Fibroblast of gingiva (primary cell): Measurements from ENCODE around the gene SIDT1.

Experiments used
- DNase-seq: peaks from one replicate; pipeline ENCODE4 v3.0.0-alpha.2; 2011; ENCODE audit warnings: low read depth

Gene SIDT1

GRCh38 chr3:113531826-113532697, at the start of gene SIDT1:
Gene SIDT1 (plus strand): TSS chr3:113532555. CDS start chr3:113533022, 467 bp downstream.
- DNase-seq = no peak

GRCh38 chr3:113485161-113485609, 47.2 kb upstream of the SIDT1 start:
- DNase-seq = no peak

DNA sequence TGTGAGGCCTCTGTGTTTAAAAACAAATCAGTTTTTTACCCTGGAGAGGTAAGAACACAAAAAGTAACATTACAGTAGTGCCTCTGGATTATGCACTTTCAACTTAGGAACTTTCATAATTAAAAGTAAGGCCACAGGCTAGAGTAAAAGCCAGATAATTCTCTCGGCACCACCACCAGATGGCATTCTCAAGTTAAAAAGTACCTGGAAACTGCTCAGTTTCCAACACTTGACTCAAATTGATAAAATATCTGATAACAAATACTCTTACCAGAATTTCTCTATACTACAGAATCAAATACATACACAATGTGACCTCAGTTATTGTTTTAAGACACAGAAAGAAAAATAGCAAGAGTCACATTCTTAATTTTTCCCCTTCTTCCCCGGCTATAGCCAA, 37.3 kb upstream of the SIDT1 start:
- peak; percentile 20 for DNase-seq

DNA sequence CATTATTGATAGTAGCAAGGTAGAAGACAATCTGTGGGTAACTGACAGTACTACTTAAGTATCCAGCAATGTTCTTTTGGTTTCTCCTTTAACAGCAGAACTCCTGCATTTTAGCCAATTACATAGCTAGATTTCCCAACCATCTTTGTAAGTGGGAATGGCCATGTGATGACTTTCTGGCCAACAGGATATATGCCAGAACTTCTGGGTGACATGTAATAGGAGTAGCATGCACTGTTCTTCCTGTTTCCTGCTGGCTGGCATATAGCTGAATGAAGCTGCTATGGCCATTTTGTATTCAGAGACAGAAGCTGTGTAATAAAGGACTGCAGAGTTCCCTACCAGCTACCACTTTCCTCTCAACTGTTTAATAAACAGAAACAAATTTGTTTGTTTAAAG, 35.4 kb upstream of the SIDT1 start:
- DNase-seq = peak; percentile 83

GRCh38 chr3:113498221-113499005, 33.9 kb upstream of the SIDT1 start:
- DNase-seq = peak; percentile 62

DNA sequence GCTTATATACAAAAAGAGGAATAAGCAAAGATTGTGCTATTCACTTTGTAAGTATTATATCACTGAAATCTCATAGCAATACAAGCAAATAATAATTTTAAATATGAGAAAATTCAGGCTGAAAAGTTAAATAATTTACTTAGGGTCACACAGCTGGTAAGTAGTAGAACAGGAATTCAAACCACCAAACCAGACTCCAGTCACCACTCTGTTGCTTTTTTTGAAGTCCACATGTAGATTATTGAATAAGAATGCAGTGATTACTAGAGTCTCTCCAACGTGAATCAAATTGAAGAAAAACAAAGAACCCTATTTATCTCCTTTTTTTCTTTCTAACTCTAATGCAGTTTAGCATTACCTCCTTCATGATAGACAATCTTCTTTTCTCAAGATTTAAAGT, 33.3 kb upstream of the SIDT1 start:
- DNase-seq = no peak

GRCh38 chr3:113501597-113501996, 30.8 kb upstream of the SIDT1 start:
- DNase-seq = no peak

GRCh38 chr3:113505867-113506266, 26.5 kb upstream of the SIDT1 start:
- DNase-seq = no peak

- no peak for DNase-seq
These were observed 24.8 kb upstream of the SIDT1 start for GRCh38 chr3:113507501-113508067.

DNA sequence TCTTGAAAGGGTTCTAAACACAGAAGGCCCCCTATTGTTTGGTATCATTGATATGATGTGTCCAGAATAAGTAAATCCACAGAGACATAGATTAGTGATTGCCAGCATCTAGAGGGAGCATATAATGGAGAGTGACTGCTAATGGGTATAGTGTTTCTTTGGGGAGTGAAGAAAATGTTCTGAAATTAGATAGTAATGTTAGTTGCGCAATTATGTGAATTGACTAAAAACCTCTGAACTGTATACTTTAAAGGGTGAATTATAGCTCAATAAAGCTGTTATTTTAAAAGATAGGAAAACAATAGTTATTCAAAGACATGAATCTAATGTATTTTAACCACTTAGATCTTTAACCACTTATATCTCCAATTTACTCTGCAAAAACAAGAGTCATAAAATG, 23.4 kb upstream of the SIDT1 start:
- DNase-seq = no peak

GRCh38 chr3:113514265-113514769, 18.0 kb upstream of the SIDT1 start:
- no peak for DNase-seq

GRCh38 chr3:113516115-113516505, 16.2 kb upstream of the SIDT1 start:
- DNase-seq = no peak

- no peak for DNase-seq
These were observed 10.4 kb upstream of the SIDT1 start for GRCh38 chr3:113521981-113522380.

- no peak for DNase-seq
These were observed 9.1 kb upstream of the SIDT1 start for GRCh38 chr3:113523241-113523640.

GRCh38 chr3:113532698-113533533, 561 bp downstream of the SIDT1 start:
- DNase-seq = no peak

GRCh38 chr3:113533534-113533892, 1.2 kb downstream of the SIDT1 start:
- no peak for DNase-seq

- no peak for DNase-seq
These were observed 2.0 kb downstream of the SIDT1 start for GRCh38 chr3:113534365-113534764.

DNA sequence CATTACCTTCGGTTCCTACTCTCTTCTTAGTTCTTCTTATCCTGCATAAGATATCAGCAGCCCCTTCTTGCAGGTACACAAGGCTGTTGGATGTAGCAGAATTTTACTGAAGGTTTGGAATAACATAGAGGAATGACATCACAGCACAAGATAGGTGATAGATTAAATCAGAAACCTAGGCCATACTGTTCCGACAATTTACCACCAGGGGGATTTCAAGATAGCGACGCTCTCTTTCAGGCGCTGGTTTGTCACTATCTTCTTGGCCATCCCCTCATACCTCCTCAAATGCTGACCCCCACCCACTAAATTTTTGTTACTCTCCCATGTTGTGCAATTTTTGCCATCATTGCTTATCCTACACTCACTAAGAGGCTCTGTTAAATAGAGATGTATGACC, 3.5 kb downstream of the SIDT1 start:
- no peak for DNase-seq

- no peak for DNase-seq
These were observed 4.3 kb downstream of the SIDT1 start for GRCh38 chr3:113536627-113537101.

DNA sequence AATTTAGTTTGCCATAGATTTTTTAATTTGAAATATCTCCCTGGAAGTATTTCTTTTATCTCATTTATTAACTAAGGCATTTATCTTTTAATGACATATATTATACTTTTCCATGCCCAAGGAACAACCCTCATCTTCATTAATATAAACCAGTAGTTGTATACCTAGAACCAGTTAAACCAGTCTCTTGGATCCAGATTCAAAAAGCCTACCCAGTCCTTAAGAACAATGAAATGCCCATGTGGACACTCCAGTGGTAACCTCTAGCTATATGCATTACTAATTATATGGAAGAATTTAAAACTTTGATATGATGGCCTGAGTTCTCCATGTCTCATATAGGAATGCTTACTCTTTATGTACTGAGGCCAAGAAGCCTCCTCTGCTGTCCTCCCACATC, 4.8 kb downstream of the SIDT1 start:
- DNase-seq = no peak

DNA sequence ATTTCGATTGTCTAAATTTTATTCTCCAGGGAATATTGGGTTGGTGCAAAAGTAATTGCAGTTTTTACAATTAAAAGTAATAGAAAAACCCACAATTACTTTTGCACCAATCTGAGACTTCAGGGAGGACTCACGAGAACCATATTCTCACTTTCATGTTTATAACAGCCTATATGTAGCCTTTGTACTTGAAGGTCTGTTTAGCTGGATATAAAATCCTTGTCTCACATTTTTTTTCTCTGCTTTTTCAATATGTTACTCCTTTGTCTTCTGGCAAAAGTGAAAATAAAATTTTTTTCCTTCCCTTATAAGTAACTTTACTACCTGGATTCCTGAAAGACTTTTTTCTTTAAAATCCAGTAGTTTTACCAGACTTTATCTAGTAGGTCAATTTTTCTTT, 9.2 kb downstream of the SIDT1 start:
- DNase-seq = no peak

DNA sequence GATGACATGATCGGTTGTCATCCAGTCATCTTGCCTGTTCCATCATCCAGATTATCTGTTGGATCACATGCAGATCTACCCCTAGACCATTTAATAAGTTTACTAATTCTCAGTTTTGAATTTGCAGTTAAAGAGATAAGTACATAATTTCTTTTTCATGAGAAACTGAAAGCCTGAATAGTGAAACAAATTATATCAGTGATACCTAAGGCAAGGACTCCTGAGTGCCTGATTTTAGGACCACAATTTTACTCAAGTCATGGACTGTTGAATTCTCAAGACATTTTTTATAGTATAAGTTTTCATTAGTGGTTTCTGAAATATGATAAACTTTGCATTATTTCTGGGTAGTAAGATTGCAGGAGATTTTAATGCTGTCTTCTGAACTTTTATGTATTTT, 13.2 kb downstream of the SIDT1 start:
- no peak for DNase-seq
